Liver (tissue), 9 donors: ENCODE data around the gene DMD. TPM values are rescaled to one million over a fixed set of nuclear protein-coding genes. Genes with fewer than 3 reads are reported as not detected.

Experiments used
- DNase-seq: peaks from one replicate; pipeline ENCODE4 v3.0.0-alpha.2; 2017; ENCODE audit warnings: low spot score
- H3K27ac ChIP-seq, 2 donors: one replicate each; pipeline ENCODE4 v1.7.0; 2013; ENCODE audit warnings: inconsistent platforms in 2 of 2, low read length in 2 of 2, control low read depth in 1 of 2, low read depth in 1 of 2, mild to moderate bottlenecking in 1 of 2
- H3K27me3 ChIP-seq, 4 donors: one replicate each; pipeline versions ENCODE4 v1.6.1 to v1.7.0; 2013; ENCODE audit warnings: low read length in 3 of 4, inconsistent platforms in 1 of 4, mild to moderate bottlenecking in 1 of 4, moderate library complexity in 1 of 4; ENCODE audit not compliant: control insufficient read depth in 4 of 4, insufficient read depth in 4 of 4
- H3K36me3 ChIP-seq, 4 donors: one replicate each; pipeline versions ENCODE4 v1.6.1 to v1.7.0; 2013; ENCODE audit warnings: low read length in 3 of 4, mild to moderate bottlenecking in 3 of 4, low read depth in 1 of 4, moderate library complexity in 1 of 4; ENCODE audit not compliant: control insufficient read depth in 4 of 4, insufficient read depth in 3 of 4
- H3K4me1 ChIP-seq, 4 donors: one replicate each; pipeline versions ENCODE4 v1.6.1 to v1.7.0; 2013; ENCODE audit warnings: low read length in 3 of 4, mild to moderate bottlenecking in 3 of 4, moderate library complexity in 1 of 4; ENCODE audit not compliant: control insufficient read depth in 4 of 4, insufficient read depth in 4 of 4
- H3K4me3 ChIP-seq, 3 donors: one replicate each; pipeline versions ENCODE4 v1.6.1 to v1.7.0; 2013; ENCODE audit warnings: low read length in 3 of 3, control low read depth in 1 of 3, low read depth in 1 of 3, mild to moderate bottlenecking in 1 of 3
- H3K9ac ChIP-seq, 2 donors: one replicate each; pipeline ENCODE4 v1.7.0; 2013; ENCODE audit warnings: low read length in 2 of 2, mild to moderate bottlenecking in 2 of 2, moderate library complexity in 2 of 2, control low read depth in 1 of 2, low read depth in 1 of 2
- H3K9me3 ChIP-seq, 4 donors: one replicate each; pipeline versions ENCODE4 v1.6.1 to v1.7.0; 2013; ENCODE audit warnings: low read length in 3 of 4; ENCODE audit not compliant: control insufficient read depth in 4 of 4
- EGR1 ChIP-seq, 2 donors: IDR thresholded peaks; 2 replicates each; pipeline ENCODE4 v1.6.1; 2016 to 2018; ENCODE audit warnings: antibody characterized with exemption in 2 of 2, low read depth in 2 of 2
- FOXA1 ChIP-seq: IDR thresholded peaks from 2 replicates; pipeline ENCODE4 v1.6.1; 2016; ENCODE audit warnings: antibody characterized with exemption
- GABPA ChIP-seq, 2 donors: IDR thresholded peaks in 1 of 2; conservative IDR thresholded peaks in 1 of 2; 2 replicates each; pipeline ENCODE4 v1.6.1; 2016; ENCODE audit warnings: antibody characterized with exemption in 2 of 2, mild to moderate bottlenecking in 1 of 2, moderate library complexity in 1 of 2
- HNF4A ChIP-seq, 2 donors: conservative IDR thresholded peaks; 2 replicates each; pipeline ENCODE4 v1.6.1; 2016; ENCODE audit warnings: antibody characterized with exemption in 2 of 2, mild to moderate bottlenecking in 2 of 2
- HNF4G ChIP-seq: IDR thresholded peaks from 2 replicates; pipeline ENCODE4 v1.6.1; 2016; ENCODE audit warnings: antibody characterized with exemption
- JUND ChIP-seq, 2 donors: IDR thresholded peaks; 2 replicates each; pipeline ENCODE4 v1.6.1; 2016; ENCODE audit warnings: antibody characterized with exemption in 2 of 2
- NR2F2 ChIP-seq: IDR thresholded peaks from 2 replicates; pipeline ENCODE4 v1.6.1; 2016; ENCODE audit warnings: antibody characterized with exemption
- RAD21 ChIP-seq, 2 donors: IDR thresholded peaks; 2 replicates each; pipeline ENCODE4 v1.6.1; 2016; ENCODE audit warnings: antibody characterized with exemption in 2 of 2, mild to moderate bottlenecking in 2 of 2
- RXRA ChIP-seq, 2 donors: IDR thresholded peaks; 2 replicates each; pipeline ENCODE4 v1.6.1; 2017 to 2018; ENCODE audit warnings: antibody characterized with exemption in 2 of 2, mild to moderate bottlenecking in 1 of 2
- SP1 ChIP-seq: IDR thresholded peaks from 2 replicates; pipeline ENCODE4 v1.6.1; 2018; ENCODE audit warnings: antibody characterized with exemption, mild to moderate bottlenecking
- TAF1 ChIP-seq: conservative IDR thresholded peaks from 2 replicates; pipeline ENCODE4 v1.6.1; 2016; ENCODE audit warnings: antibody characterized with exemption, mild to moderate bottlenecking
- YY1 ChIP-seq: IDR thresholded peaks from 2 replicates; pipeline ENCODE4 v1.6.1; 2016; ENCODE audit warnings: antibody characterized with exemption, mild to moderate bottlenecking
- WGBS: extraction: QIAGEN DNeasy Blood & Tissue Kit; methylation state at CpG from one replicate; pipeline ENCODE4 v1.1.7; 2013; 5-methylcytosine and 5-hydroxymethylcytosine counted together
- polyA plus RNA-seq, 2 donors: library from polyadenylated mRNA; stranded (reverse) in 1 of 2; unstranded in 1 of 2; fragments of 200-250 nt in 1 of 2; fragments of >200 nt in 1 of 2; fragmentation: Nextera tagmentation in 1 of 2; extraction: Ambion mirVana in 1 of 2; gene quantifications; one replicate each; pipeline versions ENCODE4 v1.2.1 to v1.2.3, GENCODE V29; 2013 to 2015
- total RNA-seq, 2 donors: library from RNA; depleted of rRNA; stranded (reverse); fragments of >200 nt; gene quantifications; one replicate each; pipeline ENCODE4 v1.2.3, GENCODE V29; 2014
- TF ChIP-seq, protein P1 (sequence below): IDR thresholded peaks from 2 replicates; pipeline ENCODE4 v1.6.1; 2016; ENCODE audit warnings: antibody characterized with exemption
- TF ChIP-seq, protein P2 (sequence below): IDR thresholded peaks from 2 replicates; pipeline ENCODE4 v1.6.1; 2016; ENCODE audit warnings: antibody characterized with exemption
- TF ChIP-seq, protein P3 (sequence below): fragments of 150-350 bp; IDR thresholded peaks from 2 replicates; pipeline ENCODE4 v1.5.1; 2017; ENCODE audit warnings: improper control_type of control experiment, low read depth, low read length; ENCODE audit not compliant: missing input control
- TF ChIP-seq, protein P4 (sequence below): IDR thresholded peaks from 2 replicates; pipeline ENCODE4 v1.6.1; 2016; ENCODE audit warnings: antibody characterized with exemption, mild to moderate bottlenecking
- TF ChIP-seq, protein P5 (sequence below): IDR thresholded peaks from 2 replicates; pipeline ENCODE4 v1.6.1; 2016; ENCODE audit warnings: antibody characterized with exemption
- donor health status: healthy.
- donor health status: healthy.
- donor health status: healthy.
- donor health status: healthy.
- donor health status: healthy.

Gene DMD
- total and polyA plus RNA-seq, 4 donors: 14.6 to 61.9 (median 23.9) TPM

DNA sequence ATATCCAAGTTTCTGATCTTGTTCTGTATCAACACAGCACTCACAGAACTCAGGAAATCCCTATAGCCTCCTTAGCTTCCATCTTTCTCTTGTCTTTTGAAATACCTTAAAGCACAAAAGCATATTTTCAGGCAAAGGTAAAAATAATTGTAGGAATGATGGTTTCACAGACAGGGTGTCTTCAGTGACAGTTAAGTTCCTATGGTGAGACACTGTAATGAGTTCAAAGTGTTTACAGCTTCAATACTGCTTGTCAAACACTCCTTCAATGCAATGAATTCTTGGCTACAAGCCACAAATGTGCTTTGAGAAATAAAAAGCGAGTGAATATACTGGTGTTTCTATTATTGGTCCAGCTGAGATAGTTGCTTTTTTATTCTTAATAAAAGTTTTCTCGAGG is 466.0 kb downstream of the DMD start:
- no peak for DNase-seq
- no peaks in the 10 kb centered on the region for H3K36me3 ChIP-seq
- H3K27ac ChIP-seq: no peak overlapping the region
- no peak overlapping the region for H3K9ac ChIP-seq
- 30% methylated on average over 2 of the region's 2 CpGs for WGBS
- no peaks in the 10 kb centered on the region for H3K27me3 ChIP-seq
- H3K4me1 ChIP-seq: no peaks in the 10 kb centered on the region
- TF ChIP-seq FOXA1 (no peak), GABPA (IDR thresholded peaks at IDR 0.05 in 1 of 2, conservative IDR thresholded peaks at IDR 0.05 in 1 of 2) (no peak), RAD21 (IDR thresholded peaks at IDR 0.05) (no peak)
- TF ChIP-seq, protein P1, sequence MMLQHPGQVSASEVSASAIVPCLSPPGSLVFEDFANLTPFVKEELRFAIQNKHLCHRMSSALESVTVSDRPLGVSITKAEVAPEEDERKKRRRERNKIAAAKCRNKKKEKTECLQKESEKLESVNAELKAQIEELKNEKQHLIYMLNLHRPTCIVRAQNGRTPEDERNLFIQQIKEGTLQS: no peak
- no peaks in the 10 kb centered on the region for H3K9me3 ChIP-seq
- H3K4me3 ChIP-seq: no peak overlapping the region

DNA sequence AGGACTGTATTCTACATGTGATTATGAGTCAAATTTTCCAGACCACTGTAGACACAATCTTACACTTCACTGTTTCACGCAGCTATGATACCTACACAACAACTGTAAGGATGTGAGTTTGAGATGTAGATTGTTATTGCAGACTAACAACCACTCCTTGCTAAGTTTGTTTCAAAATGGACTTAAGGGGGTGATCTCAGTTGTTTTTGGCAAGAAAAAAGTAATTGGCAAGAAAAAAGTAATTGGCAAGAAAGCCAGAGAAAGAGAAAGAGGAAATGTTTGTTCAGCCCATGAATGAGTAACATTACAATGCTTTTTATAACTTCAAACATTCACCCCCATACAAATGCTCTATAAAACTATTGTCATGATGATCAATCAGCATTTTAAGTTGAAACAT is 466.4 kb downstream of the DMD start:
- DNase-seq: no peak
- Histone ChIP-seq H3K9ac (no peak overlapping the region), H3K4me1 (no peaks in the 10 kb centered on the region), H3K4me3 (no peak overlapping the region), H3K27me3 (no peaks in the 10 kb centered on the region), H3K9me3 (no peaks in the 10 kb centered on the region), H3K27ac (no peak overlapping the region), H3K36me3 (no peaks in the 10 kb centered on the region)
- TF ChIP-seq, protein P2, sequence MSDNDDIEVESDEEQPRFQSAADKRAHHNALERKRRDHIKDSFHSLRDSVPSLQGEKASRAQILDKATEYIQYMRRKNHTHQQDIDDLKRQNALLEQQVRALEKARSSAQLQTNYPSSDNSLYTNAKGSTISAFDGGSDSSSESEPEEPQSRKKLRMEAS: no peak
- 79% methylated on average over 1 of the region's 1 CpG for WGBS

DNA sequence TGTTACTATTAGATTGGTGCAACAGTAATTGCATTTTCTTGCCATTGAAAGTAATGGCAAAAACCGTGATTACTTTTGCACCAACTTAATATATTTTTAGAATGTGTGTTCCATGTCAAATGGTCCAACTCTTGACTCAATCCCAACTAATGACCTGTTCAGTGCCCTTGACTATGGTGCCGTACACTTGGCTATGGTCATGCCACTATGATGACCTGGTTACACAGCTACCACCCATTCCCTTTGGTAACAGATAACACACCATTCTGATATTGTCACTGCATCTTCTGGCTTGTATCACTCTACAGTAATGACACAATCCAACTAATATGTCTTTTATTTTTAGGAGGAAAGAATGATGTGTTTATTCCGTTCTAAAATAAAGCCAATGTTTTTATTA is 469.4 kb downstream of the DMD start:
- H3K27me3 ChIP-seq: no peaks in the 10 kb centered on the region
- H3K36me3 ChIP-seq: no peaks in the 10 kb centered on the region
- 84% methylated on average over 3 of the region's 3 CpGs for WGBS
- no peaks in the 10 kb centered on the region for H3K9me3 ChIP-seq
- TF ChIP-seq HNF4G: no peak
- TF ChIP-seq, protein P2: no peak
- TF ChIP-seq SP1: no peak
- no peak for TF ChIP-seq FOXA1
- TF ChIP-seq HNF4A (conservative IDR thresholded peaks at IDR 0.05): no peak
- TF ChIP-seq YY1: no peak
- TF ChIP-seq, protein P3, sequence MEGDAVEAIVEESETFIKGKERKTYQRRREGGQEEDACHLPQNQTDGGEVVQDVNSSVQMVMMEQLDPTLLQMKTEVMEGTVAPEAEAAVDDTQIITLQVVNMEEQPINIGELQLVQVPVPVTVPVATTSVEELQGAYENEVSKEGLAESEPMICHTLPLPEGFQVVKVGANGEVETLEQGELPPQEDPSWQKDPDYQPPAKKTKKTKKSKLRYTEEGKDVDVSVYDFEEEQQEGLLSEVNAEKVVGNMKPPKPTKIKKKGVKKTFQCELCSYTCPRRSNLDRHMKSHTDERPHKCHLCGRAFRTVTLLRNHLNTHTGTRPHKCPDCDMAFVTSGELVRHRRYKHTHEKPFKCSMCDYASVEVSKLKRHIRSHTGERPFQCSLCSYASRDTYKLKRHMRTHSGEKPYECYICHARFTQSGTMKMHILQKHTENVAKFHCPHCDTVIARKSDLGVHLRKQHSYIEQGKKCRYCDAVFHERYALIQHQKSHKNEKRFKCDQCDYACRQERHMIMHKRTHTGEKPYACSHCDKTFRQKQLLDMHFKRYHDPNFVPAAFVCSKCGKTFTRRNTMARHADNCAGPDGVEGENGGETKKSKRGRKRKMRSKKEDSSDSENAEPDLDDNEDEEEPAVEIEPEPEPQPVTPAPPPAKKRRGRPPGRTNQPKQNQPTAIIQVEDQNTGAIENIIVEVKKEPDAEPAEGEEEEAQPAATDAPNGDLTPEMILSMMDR: no peak
- TF ChIP-seq RAD21 (IDR thresholded peaks at IDR 0.05): no peak
- no peak for TF ChIP-seq EGR1 (IDR thresholded peaks at IDR 0.05; ENCODE audit: low read depth in 2 of 2)
- no peak for TF ChIP-seq JUND (IDR thresholded peaks at IDR 0.05)
- TF ChIP-seq RXRA (IDR thresholded peaks at IDR 0.05): no peak
- TF ChIP-seq NR2F2: no peak
- TF ChIP-seq GABPA (IDR thresholded peaks at IDR 0.05 in 1 of 2, conservative IDR thresholded peaks at IDR 0.05 in 1 of 2): no peak
- TF ChIP-seq, protein P4, sequence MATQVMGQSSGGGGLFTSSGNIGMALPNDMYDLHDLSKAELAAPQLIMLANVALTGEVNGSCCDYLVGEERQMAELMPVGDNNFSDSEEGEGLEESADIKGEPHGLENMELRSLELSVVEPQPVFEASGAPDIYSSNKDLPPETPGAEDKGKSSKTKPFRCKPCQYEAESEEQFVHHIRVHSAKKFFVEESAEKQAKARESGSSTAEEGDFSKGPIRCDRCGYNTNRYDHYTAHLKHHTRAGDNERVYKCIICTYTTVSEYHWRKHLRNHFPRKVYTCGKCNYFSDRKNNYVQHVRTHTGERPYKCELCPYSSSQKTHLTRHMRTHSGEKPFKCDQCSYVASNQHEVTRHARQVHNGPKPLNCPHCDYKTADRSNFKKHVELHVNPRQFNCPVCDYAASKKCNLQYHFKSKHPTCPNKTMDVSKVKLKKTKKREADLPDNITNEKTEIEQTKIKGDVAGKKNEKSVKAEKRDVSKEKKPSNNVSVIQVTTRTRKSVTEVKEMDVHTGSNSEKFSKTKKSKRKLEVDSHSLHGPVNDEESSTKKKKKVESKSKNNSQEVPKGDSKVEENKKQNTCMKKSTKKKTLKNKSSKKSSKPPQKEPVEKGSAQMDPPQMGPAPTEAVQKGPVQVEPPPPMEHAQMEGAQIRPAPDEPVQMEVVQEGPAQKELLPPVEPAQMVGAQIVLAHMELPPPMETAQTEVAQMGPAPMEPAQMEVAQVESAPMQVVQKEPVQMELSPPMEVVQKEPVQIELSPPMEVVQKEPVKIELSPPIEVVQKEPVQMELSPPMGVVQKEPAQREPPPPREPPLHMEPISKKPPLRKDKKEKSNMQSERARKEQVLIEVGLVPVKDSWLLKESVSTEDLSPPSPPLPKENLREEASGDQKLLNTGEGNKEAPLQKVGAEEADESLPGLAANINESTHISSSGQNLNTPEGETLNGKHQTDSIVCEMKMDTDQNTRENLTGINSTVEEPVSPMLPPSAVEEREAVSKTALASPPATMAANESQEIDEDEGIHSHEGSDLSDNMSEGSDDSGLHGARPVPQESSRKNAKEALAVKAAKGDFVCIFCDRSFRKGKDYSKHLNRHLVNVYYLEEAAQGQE: no peak
- no peak for TF ChIP-seq TAF1
- TF ChIP-seq, protein P5, sequence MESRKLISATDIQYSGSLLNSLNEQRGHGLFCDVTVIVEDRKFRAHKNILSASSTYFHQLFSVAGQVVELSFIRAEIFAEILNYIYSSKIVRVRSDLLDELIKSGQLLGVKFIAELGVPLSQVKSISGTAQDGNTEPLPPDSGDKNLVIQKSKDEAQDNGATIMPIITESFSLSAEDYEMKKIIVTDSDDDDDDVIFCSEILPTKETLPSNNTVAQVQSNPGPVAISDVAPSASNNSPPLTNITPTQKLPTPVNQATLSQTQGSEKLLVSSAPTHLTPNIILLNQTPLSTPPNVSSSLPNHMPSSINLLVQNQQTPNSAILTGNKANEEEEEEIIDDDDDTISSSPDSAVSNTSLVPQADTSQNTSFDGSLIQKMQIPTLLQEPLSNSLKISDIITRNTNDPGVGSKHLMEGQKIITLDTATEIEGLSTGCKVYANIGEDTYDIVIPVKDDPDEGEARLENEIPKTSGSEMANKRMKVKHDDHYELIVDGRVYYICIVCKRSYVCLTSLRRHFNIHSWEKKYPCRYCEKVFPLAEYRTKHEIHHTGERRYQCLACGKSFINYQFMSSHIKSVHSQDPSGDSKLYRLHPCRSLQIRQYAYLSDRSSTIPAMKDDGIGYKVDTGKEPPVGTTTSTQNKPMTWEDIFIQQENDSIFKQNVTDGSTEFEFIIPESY: no peak
- TF ChIP-seq, protein P1: no peak
- no peak for DNase-seq
- H3K9ac ChIP-seq: no peak overlapping the region
- no peaks in the 10 kb centered on the region for H3K4me1 ChIP-seq
- H3K4me3 ChIP-seq: no peak overlapping the region
- no peak overlapping the region for H3K27ac ChIP-seq
